Measurements from ENCODE around the gene CLCN5.

DNA sequence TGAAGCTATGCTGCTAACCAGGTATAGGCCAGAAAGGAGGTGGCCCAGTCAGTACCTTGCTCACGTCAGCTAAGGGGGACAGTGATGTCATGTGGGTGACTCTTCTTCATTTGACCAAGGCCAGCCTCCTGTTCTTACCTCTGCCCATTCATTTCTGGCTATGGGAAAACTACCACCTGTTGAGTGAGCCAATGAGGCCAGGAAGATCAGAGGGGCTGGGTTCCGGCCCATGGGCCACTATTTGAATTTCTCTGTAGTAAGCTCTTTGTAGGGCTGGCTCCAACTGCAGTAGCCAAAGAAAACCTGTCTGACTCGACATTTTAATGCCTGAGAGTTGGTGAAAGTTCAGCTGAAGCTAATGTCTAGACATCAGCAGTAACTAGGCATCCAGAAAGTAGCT is 175.8 kb downstream of the CLCN5 start:
- TF ChIP-seq EP300 (IDR thresholded peaks at IDR 0.05) (no peak), POLR2AphosphoS5 (IDR thresholded peaks at IDR 0.05) (no peak)
- TF ChIP-seq, protein P1, sequence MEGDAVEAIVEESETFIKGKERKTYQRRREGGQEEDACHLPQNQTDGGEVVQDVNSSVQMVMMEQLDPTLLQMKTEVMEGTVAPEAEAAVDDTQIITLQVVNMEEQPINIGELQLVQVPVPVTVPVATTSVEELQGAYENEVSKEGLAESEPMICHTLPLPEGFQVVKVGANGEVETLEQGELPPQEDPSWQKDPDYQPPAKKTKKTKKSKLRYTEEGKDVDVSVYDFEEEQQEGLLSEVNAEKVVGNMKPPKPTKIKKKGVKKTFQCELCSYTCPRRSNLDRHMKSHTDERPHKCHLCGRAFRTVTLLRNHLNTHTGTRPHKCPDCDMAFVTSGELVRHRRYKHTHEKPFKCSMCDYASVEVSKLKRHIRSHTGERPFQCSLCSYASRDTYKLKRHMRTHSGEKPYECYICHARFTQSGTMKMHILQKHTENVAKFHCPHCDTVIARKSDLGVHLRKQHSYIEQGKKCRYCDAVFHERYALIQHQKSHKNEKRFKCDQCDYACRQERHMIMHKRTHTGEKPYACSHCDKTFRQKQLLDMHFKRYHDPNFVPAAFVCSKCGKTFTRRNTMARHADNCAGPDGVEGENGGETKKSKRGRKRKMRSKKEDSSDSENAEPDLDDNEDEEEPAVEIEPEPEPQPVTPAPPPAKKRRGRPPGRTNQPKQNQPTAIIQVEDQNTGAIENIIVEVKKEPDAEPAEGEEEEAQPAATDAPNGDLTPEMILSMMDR (IDR thresholded peaks at IDR 0.05), result no peak
